ENCODE results near the gene STAMBPL1.
A peak's percentile ranks its signal among the peaks of the same experiment; 100 is the strongest.
"Not testable (repeated sequence)": the region's sequence is repeated elsewhere in the genome, so short reads cannot be mapped to it uniquely, and the experiment has no call there.

The STAMBPL1 gene

GRCh38 chr10:88920198-88920597, 40.2 kb downstream of the STAMBPL1 start:
- no peaks in the 10 kb centered on the region for H3K27me3 Mint-ChIP-seq

GRCh38 chr10:88920986-88921593, 41.0 kb downstream of the STAMBPL1 start:
- Mint-ChIP-seq H3K9me3 (no peaks in the 10 kb centered on the region), H3K4me3 (no peak overlapping the region), H3K4me1 (no peaks in the 10 kb centered on the region), H3K36me3 (ENCODE audit: insufficient read depth) (peaks cover 25% of the 10 kb centered on the region), H3K27me3 (no peaks in the 10 kb centered on the region), H3K27ac (ENCODE audit: low read depth) (no peak overlapping the region)
- DNase-seq (ENCODE audit: low spot score in 2 of 2) (no peak), ATAC-seq (replicated peaks; ENCODE audit: extremely low read depth, poor library complexity, severe bottlenecking) (no peak)

More at GRCh38 chr10:88920198-88920597, 40.2 kb downstream of the STAMBPL1 start:
- H3K36me3 Mint-ChIP-seq (ENCODE audit: insufficient read depth) = peaks cover 22% of the 10 kb centered on the region
- H3K9me3 Mint-ChIP-seq = no peaks in the 10 kb centered on the region
- H3K4me1 Mint-ChIP-seq = no peaks in the 10 kb centered on the region
- no peak overlapping the region for H3K4me3 Mint-ChIP-seq
- DNase-seq (ENCODE audit: low spot score in 2 of 2) (no peak), ATAC-seq (replicated peaks; ENCODE audit: extremely low read depth, poor library complexity, severe bottlenecking) (no peak)
- H3K27ac Mint-ChIP-seq (ENCODE audit: low read depth) = no peak overlapping the region

GRCh38 chr10:88922041-88922440, 42.0 kb downstream of the STAMBPL1 start:
- no peak for ATAC-seq (replicated peaks; ENCODE audit: extremely low read depth, poor library complexity, severe bottlenecking)
- Mint-ChIP-seq H3K36me3 (ENCODE audit: insufficient read depth) (peaks cover 32% of the 10 kb centered on the region), H3K4me3 (no peak overlapping the region), H3K9me3 (no peaks in the 10 kb centered on the region), H3K4me1 (no peaks in the 10 kb centered on the region), H3K27me3 (no peaks in the 10 kb centered on the region), H3K27ac (ENCODE audit: low read depth) (no peak overlapping the region)
- DNase-seq (ENCODE audit: low spot score in 2 of 2) = no peak

- no peak for DNase-seq (ENCODE audit: low spot score in 2 of 2)
- Mint-ChIP-seq H3K4me3 (no peak overlapping the region), H3K9me3 (no peaks in the 10 kb centered on the region), H3K27ac (ENCODE audit: low read depth) (peak overlapping the region; percentile 62), H3K27me3 (no peaks in the 10 kb centered on the region), H3K4me1 (no peaks in the 10 kb centered on the region), H3K36me3 (ENCODE audit: insufficient read depth) (peaks cover 30% of the 10 kb centered on the region)
- ATAC-seq (replicated peaks; ENCODE audit: extremely low read depth, poor library complexity, severe bottlenecking) = no peak
Observed at GRCh38 chr10:88923520-88923919, 43.5 kb downstream of the STAMBPL1 start.

GRCh38 chr10:88926566-88927415, 46.7 kb downstream of the STAMBPL1 start:
- Mint-ChIP-seq H3K4me1 (no peaks in the 10 kb centered on the region), H3K27ac (ENCODE audit: low read depth) (no peak overlapping the region), H3K4me3 (no peak overlapping the region), H3K27me3 (no peaks in the 10 kb centered on the region), H3K36me3 (ENCODE audit: insufficient read depth) (peaks cover 28% of the 10 kb centered on the region), H3K9me3 (no peaks in the 10 kb centered on the region)
- DNase-seq (ENCODE audit: low spot score in 2 of 2) = no peak
- no peak for ATAC-seq (replicated peaks; ENCODE audit: extremely low read depth, poor library complexity, severe bottlenecking)

- no peak overlapping the region for H3K4me3 Mint-ChIP-seq
- no peak for ATAC-seq (replicated peaks; ENCODE audit: extremely low read depth, poor library complexity, severe bottlenecking)
- H3K27ac Mint-ChIP-seq (ENCODE audit: low read depth) = no peak overlapping the region
- H3K36me3 Mint-ChIP-seq (ENCODE audit: insufficient read depth) = peaks cover 24% of the 10 kb centered on the region
- no peaks in the 10 kb centered on the region for H3K9me3 Mint-ChIP-seq
- DNase-seq (ENCODE audit: low spot score in 2 of 2) = no peak
- H3K4me1 Mint-ChIP-seq = peaks cover under 1% of the 10 kb centered on the region
- H3K27me3 Mint-ChIP-seq = no peaks in the 10 kb centered on the region
Observed at GRCh38 chr10:88927416-88927690, 47.3 kb downstream of the STAMBPL1 start.

- DNase-seq (ENCODE audit: low spot score in 2 of 2) (no peak), ATAC-seq (replicated peaks; ENCODE audit: extremely low read depth, poor library complexity, severe bottlenecking) (no peak)
- H3K4me1 Mint-ChIP-seq = peaks cover 6% of the 10 kb centered on the region
- no peak overlapping the region for H3K4me3 Mint-ChIP-seq
- H3K27me3 Mint-ChIP-seq = no peaks in the 10 kb centered on the region
- H3K36me3 Mint-ChIP-seq (ENCODE audit: insufficient read depth) = peaks cover 22% of the 10 kb centered on the region
- no peak overlapping the region for H3K27ac Mint-ChIP-seq (ENCODE audit: low read depth)
- H3K9me3 Mint-ChIP-seq = no peaks in the 10 kb centered on the region
Observed at GRCh38 chr10:88928254-88928653, 48.2 kb downstream of the STAMBPL1 start.

GRCh38 chr10:88931548-88931947, 51.5 kb downstream of the STAMBPL1 start:
- DNase-seq (ENCODE audit: low spot score in 2 of 2) = no peak
- Mint-ChIP-seq H3K36me3 (ENCODE audit: insufficient read depth) (peaks cover 9% of the 10 kb centered on the region), H3K27ac (ENCODE audit: low read depth) (peak overlapping the region; percentile 63), H3K4me3 (no peak overlapping the region), H3K4me1 (peaks cover 19% of the 10 kb centered on the region), H3K27me3 (no peaks in the 10 kb centered on the region), H3K9me3 (no peaks in the 10 kb centered on the region)
- ATAC-seq (replicated peaks; ENCODE audit: extremely low read depth, poor library complexity, severe bottlenecking) = no peak

- H3K36me3 Mint-ChIP-seq (ENCODE audit: insufficient read depth); H3K4me3 Mint-ChIP-seq; H3K27me3 Mint-ChIP-seq; ATAC-seq (replicated peaks; ENCODE audit: extremely low read depth, poor library complexity, severe bottlenecking); H3K9me3 Mint-ChIP-seq; DNase-seq (ENCODE audit: low spot score in 2 of 2): not testable (repeated sequence)
- Mint-ChIP-seq H3K4me1 (peaks cover 23% of the 10 kb centered on the region), H3K27ac (ENCODE audit: low read depth) (peak overlapping the region; percentile 63)
Observed at GRCh38 chr10:88932029-88932428, 52.0 kb downstream of the STAMBPL1 start.

GRCh38 chr10:88932539-88933256, 52.7 kb downstream of the STAMBPL1 start:
- Mint-ChIP-seq H3K9me3 (no peaks in the 10 kb centered on the region), H3K27ac (ENCODE audit: low read depth) (no peak overlapping the region), H3K36me3 (ENCODE audit: insufficient read depth) (peaks cover 4% of the 10 kb centered on the region), H3K4me3 (no peak overlapping the region), H3K27me3 (no peaks in the 10 kb centered on the region), H3K4me1 (peaks cover 23% of the 10 kb centered on the region)
- DNase-seq (ENCODE audit: low spot score in 2 of 2) (peak in 1 of 2 donors; percentile 11), ATAC-seq (replicated peaks; ENCODE audit: extremely low read depth, poor library complexity, severe bottlenecking) (peak; percentile 45)

GRCh38 chr10:88933564-88933963, 53.5 kb downstream of the STAMBPL1 start:
- ATAC-seq (replicated peaks; ENCODE audit: extremely low read depth, poor library complexity, severe bottlenecking) (no peak), DNase-seq (ENCODE audit: low spot score in 2 of 2) (no peak)
- Mint-ChIP-seq H3K27ac (ENCODE audit: low read depth) (no peak overlapping the region), H3K4me1 (peaks cover 23% of the 10 kb centered on the region), H3K9me3 (no peaks in the 10 kb centered on the region), H3K4me3 (no peak overlapping the region), H3K27me3 (no peaks in the 10 kb centered on the region), H3K36me3 (ENCODE audit: insufficient read depth) (peaks cover 4% of the 10 kb centered on the region)

- no peaks in the 10 kb centered on the region for H3K27me3 Mint-ChIP-seq
- DNase-seq (ENCODE audit: low spot score in 2 of 2) = peak; percentile 61 to 67
- H3K4me3 Mint-ChIP-seq = peak overlapping the region; percentile 31
- peaks cover 23% of the 10 kb centered on the region for H3K4me1 Mint-ChIP-seq
- peak; percentile 81 for ATAC-seq (replicated peaks; ENCODE audit: extremely low read depth, poor library complexity, severe bottlenecking)
- no peaks in the 10 kb centered on the region for H3K9me3 Mint-ChIP-seq
- peak overlapping the region; percentile 15 for H3K27ac Mint-ChIP-seq (ENCODE audit: low read depth)
- H3K36me3 Mint-ChIP-seq (ENCODE audit: insufficient read depth) = peaks cover 4% of the 10 kb centered on the region
Observed at GRCh38 chr10:88934900-88935672, 55.0 kb downstream of the STAMBPL1 start.
